Loucy (cell line): ENCODE data around the gene PARD3B.

Experiments
- EZH2phosphoT487 ChIP-seq: fragments of 200-600 bp; IDR thresholded peaks from 2 replicates; pipeline ENCODE4 v1.6.1; 2018; ENCODE audit warnings: antibody characterized with exemption, mild to moderate bottlenecking, moderate library complexity, borderline replicate concordance
- TF ChIP-seq, protein P1 (sequence below): fragments of 200-600 bp; sonication (generic); conservative IDR thresholded peaks from 2 replicates; pipeline ENCODE4 v1.5.1; 2014; ENCODE audit warnings: mild to moderate bottlenecking, antibody characterized with exemption, low read length

- TF ChIP-seq, protein P1, sequence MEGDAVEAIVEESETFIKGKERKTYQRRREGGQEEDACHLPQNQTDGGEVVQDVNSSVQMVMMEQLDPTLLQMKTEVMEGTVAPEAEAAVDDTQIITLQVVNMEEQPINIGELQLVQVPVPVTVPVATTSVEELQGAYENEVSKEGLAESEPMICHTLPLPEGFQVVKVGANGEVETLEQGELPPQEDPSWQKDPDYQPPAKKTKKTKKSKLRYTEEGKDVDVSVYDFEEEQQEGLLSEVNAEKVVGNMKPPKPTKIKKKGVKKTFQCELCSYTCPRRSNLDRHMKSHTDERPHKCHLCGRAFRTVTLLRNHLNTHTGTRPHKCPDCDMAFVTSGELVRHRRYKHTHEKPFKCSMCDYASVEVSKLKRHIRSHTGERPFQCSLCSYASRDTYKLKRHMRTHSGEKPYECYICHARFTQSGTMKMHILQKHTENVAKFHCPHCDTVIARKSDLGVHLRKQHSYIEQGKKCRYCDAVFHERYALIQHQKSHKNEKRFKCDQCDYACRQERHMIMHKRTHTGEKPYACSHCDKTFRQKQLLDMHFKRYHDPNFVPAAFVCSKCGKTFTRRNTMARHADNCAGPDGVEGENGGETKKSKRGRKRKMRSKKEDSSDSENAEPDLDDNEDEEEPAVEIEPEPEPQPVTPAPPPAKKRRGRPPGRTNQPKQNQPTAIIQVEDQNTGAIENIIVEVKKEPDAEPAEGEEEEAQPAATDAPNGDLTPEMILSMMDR: no peak
- no peak for TF ChIP-seq EZH2phosphoT487
These were observed 132.8 kb downstream of the PARD3B start for GRCh38 chr2:204678031-204678430.
